ENCODE measurements around the gene C3. TPM values are rescaled to one million over a fixed set of nuclear protein-coding genes. Genes with fewer than 3 reads are reported as not detected.

Gene C3
- total and polyA plus RNA-seq, 2 of the 13 experiments (the other 11 are each of a cell fraction or from before 2014, with no cell fraction given), result 1,455 to 6,272 TPM

DNA sequence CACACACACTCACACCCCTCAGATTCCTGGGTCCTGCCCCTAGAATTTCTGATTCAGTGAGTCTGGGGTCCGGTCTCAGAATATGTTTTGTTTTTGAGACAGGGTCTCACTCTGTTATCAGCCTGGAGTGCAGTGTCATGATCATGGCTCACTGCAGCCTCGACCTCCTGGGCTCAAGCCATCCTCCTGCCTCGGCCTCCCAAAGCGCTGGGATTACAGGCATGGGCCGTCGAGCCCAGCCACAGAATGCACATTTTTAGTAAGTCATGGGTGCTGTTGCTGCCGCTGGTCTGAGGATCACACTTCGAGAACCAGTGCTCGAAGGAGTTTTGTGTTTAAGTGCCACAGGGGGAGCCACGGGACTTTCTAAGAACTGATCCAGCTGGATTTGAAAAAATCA, 28.4 kb downstream of the C3 start (continued):
- TF ChIP-seq KDM1A (CRISPR knock-in tag; IDR thresholded peaks at IDR 0.05) (no peak), RBM22 (optimal IDR thresholded peaks at IDR 0.05; ENCODE audit: low read length) (peak; percentile 29), SNRNP70 (IDR thresholded peaks at IDR 0.05; ENCODE audit: low read depth, low read length) (no peak)

DNA sequence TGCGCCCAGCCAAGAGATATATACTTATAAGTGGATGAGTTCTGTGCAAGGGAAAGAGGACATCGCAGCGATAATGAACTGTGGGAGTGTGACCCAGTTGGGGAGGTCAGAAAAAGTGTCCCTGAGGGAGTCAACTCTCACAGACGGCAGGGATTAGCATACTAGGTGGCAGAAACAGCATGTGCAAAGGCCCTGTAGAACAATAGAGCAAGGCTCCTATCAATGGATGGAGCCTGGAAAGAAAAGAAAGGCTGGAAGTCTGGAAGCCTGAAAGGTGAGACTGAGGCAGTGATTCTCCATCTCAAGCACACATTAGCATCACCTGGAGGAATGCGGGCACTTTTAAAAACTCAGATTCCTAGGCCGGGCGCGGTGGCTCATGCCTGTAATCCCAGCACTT, 29.1 kb downstream of the C3 start:
- no peak overlapping the region for H3K4me2 ChIP-seq (ENCODE audit: low read depth, low read length)
- no peak overlapping the region for H3K4me3 ChIP-seq (replicated peaks in 1 of 3; ENCODE audit: insufficient read depth in 1 of 3, low read depth in 2 of 3, low read length in 3 of 3)
- H3K36me3 ChIP-seq (replicated peaks in 1 of 2; ENCODE audit: control insufficient read depth in 1 of 2, insufficient read depth in 2 of 2, low read length in 2 of 2), result peaks cover 41 to 85% of the 10 kb centered on the region in 2 experiments
- DNase-seq (ENCODE audit: low spot score), result no peak
- no peak for ATAC-seq
- H3K9me3 ChIP-seq (ENCODE audit: low read length), result no peaks in the 10 kb centered on the region
- WGBS (ENCODE audit: low lambda C conversion rate), result over 99% methylated on average over 8 of the region's 8 CpGs
- FAIRE-seq, result no peak
- H2AFZ ChIP-seq (ENCODE audit: low read length), result no peak overlapping the region
- ChIA-PET CTCF (ENCODE audit: low intra/inter-chr PET ratio, low total read pairs) (no interaction called here), POLR2A (interaction anchor here (0.7 to 1.4 kb wide), 2 partner anchors 46 to 62 kb away, joined by 3 to 4 read pairs; partner anchors contain the start of gene GPR108)
- no peaks in the 10 kb centered on the region for H3K79me2 ChIP-seq (ENCODE audit: insufficient read depth, low read length)
- H3K4me1 ChIP-seq (ENCODE audit: insufficient read depth, low read length), result no peaks in the 10 kb centered on the region
- intact Hi-C loops (cut with micrococcal nuclease; ENCODE audit: unreplicated experiment), result no loop called here
- BruUV-seq (replicated peaks), result no TSS peak
- H4K20me1 ChIP-seq (ENCODE audit: insufficient read depth, low read length), result peaks cover 58% of the 10 kb centered on the region
- peak; percentile 75 for TF ChIP-seq RBM22 (optimal IDR thresholded peaks at IDR 0.05; ENCODE audit: low read length)
- TF ChIP-seq, protein P1, sequence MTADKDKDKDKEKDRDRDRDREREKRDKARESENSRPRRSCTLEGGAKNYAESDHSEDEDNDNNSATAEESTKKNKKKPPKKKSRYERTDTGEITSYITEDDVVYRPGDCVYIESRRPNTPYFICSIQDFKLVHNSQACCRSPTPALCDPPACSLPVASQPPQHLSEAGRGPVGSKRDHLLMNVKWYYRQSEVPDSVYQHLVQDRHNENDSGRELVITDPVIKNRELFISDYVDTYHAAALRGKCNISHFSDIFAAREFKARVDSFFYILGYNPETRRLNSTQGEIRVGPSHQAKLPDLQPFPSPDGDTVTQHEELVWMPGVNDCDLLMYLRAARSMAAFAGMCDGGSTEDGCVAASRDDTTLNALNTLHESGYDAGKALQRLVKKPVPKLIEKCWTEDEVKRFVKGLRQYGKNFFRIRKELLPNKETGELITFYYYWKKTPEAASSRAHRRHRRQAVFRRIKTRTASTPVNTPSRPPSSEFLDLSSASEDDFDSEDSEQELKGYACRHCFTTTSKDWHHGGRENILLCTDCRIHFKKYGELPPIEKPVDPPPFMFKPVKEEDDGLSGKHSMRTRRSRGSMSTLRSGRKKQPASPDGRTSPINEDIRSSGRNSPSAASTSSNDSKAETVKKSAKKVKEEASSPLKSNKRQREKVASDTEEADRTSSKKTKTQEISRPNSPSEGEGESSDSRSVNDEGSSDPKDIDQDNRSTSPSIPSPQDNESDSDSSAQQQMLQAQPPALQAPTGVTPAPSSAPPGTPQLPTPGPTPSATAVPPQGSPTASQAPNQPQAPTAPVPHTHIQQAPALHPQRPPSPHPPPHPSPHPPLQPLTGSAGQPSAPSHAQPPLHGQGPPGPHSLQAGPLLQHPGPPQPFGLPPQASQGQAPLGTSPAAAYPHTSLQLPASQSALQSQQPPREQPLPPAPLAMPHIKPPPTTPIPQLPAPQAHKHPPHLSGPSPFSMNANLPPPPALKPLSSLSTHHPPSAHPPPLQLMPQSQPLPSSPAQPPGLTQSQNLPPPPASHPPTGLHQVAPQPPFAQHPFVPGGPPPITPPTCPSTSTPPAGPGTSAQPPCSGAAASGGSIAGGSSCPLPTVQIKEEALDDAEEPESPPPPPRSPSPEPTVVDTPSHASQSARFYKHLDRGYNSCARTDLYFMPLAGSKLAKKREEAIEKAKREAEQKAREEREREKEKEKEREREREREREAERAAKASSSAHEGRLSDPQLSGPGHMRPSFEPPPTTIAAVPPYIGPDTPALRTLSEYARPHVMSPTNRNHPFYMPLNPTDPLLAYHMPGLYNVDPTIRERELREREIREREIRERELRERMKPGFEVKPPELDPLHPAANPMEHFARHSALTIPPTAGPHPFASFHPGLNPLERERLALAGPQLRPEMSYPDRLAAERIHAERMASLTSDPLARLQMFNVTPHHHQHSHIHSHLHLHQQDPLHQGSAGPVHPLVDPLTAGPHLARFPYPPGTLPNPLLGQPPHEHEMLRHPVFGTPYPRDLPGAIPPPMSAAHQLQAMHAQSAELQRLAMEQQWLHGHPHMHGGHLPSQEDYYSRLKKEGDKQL (CRISPR knock-in tag; IDR thresholded peaks at IDR 0.05; ENCODE audit: low read depth), result no peak
- no peaks in the 10 kb centered on the region for H3K27me3 ChIP-seq (ENCODE audit: control insufficient read depth in 1 of 2, insufficient read depth in 2 of 2, low read length in 2 of 2)
- no peak overlapping the region for H3K9ac ChIP-seq (ENCODE audit: insufficient read depth, low read depth, low read length)
- in situ Hi-C loops (cut with HindIII; ENCODE audit: extremely low pct_ligation_motif_present, low pct_unique_long_range_greater_than_20kb), result no loop called here
- no peak overlapping the region for H3K27ac ChIP-seq (ENCODE audit: extremely low read length, insufficient read depth, low read length)
